Activated CD8-positive, alpha-beta memory T cell treated with anti-CD3 and anti-CD28 coated beads, Interleukin-2, amount 10 ng/mL, durations not matched to agents 7 days and 5 days (primary cell): ENCODE results near the gene EEF1E1. TPM values are rescaled to one million over a fixed set of nuclear protein-coding genes. Genes with fewer than 3 reads are reported as not detected.

Experiments
- ATAC-seq: fragments of 150-1000 bp; cut with Tn5 transposase; one replicate; pipeline ENCODE4 v1.10.0; 2021; ENCODE audit warnings: moderate library complexity
- CTCF ChIA-PET: fragments of 350-600 bp; sonication (Branson Sonifier 250); formaldehyde crosslinking; loops from one replicate; lab custom pipeline; 2021; ENCODE audit warnings: antibody characterized with exemption; lab: Charles Lee
- DNase-seq: peaks from one replicate; pipeline ENCODE4 v3.0.0-alpha.2; 2020
- H3K27ac Mint-ChIP-seq: one replicate; pipeline ENCODE4 v1.8.0; 2021; ENCODE audit warnings: mild to moderate bottlenecking, mixed read lengths
- H3K27me3 Mint-ChIP-seq: one replicate; pipeline ENCODE4 v1.8.0; 2021; ENCODE audit warnings: mixed read lengths
- H3K36me3 Mint-ChIP-seq: one replicate; pipeline ENCODE4 v1.8.0; 2021; ENCODE audit warnings: mild to moderate bottlenecking, mixed read lengths
- H3K4me1 Mint-ChIP-seq: one replicate; pipeline ENCODE4 v1.8.0; 2021; ENCODE audit warnings: mixed read lengths
- H3K4me3 Mint-ChIP-seq: one replicate; pipeline ENCODE4 v1.8.0; 2021; ENCODE audit warnings: mild to moderate bottlenecking, moderate library complexity, mixed read lengths
- H3K9me3 Mint-ChIP-seq: one replicate; pipeline ENCODE4 v1.8.0; 2022; ENCODE audit warnings: low read depth, mixed read lengths
- total RNA-seq, 2 experiments: library from RNA; stranded (reverse); gene quantifications; one replicate each; pipeline ENCODE4 v1.2.3, GENCODE V29; 2021

Gene EEF1E1
- total RNA-seq, 2 experiments from 2014 or later: 32.1 to 47.1 TPM

GRCh38 chr6:8110117-8110721 lies 7.9 kb upstream of the EEF1E1 start:
- Mint-ChIP-seq H3K9me3 (no peaks in the 10 kb centered on the region), H3K4me1 (peaks cover 2% of the 10 kb centered on the region), H3K36me3 (no peaks in the 10 kb centered on the region), H3K27me3 (peaks cover 26% of the 10 kb centered on the region), H3K27ac (no peak overlapping the region), H3K4me3 (no peak overlapping the region)
- DNase-seq (no peak), ATAC-seq (no peak)
- CTCF ChIA-PET: no interaction called here

GRCh38 chr6:8108759-8109539 lies 6.6 kb upstream of the EEF1E1 start:
- H3K9me3 Mint-ChIP-seq: no peaks in the 10 kb centered on the region
- no peak for DNase-seq
- no peaks in the 10 kb centered on the region for H3K36me3 Mint-ChIP-seq
- H3K4me3 Mint-ChIP-seq: no peak overlapping the region
- H3K27ac Mint-ChIP-seq: no peak overlapping the region
- H3K4me1 Mint-ChIP-seq: peaks cover 2% of the 10 kb centered on the region
- CTCF ChIA-PET: no interaction called here
- peaks cover 29% of the 10 kb centered on the region for H3K27me3 Mint-ChIP-seq
- no peak for ATAC-seq

- H3K4me3 Mint-ChIP-seq: no peak overlapping the region
- H3K27me3 Mint-ChIP-seq: peaks cover 29% of the 10 kb centered on the region
These were observed 5.8 kb upstream of the EEF1E1 start for GRCh38 chr6:8108031-8108660.

GRCh38 chr6:8105791-8106190 lies 3.4 kb upstream of the EEF1E1 start:
- Mint-ChIP-seq H3K27ac (no peak overlapping the region), H3K27me3 (peaks cover 23% of the 10 kb centered on the region), H3K9me3 (no peaks in the 10 kb centered on the region), H3K36me3 (no peaks in the 10 kb centered on the region), H3K4me1 (peaks cover 17% of the 10 kb centered on the region), H3K4me3 (no peak overlapping the region)
- CTCF ChIA-PET: no interaction called here
- DNase-seq: no peak
- ATAC-seq: no peak

More at GRCh38 chr6:8108031-8108660, 5.8 kb upstream of the EEF1E1 start:
- ATAC-seq: no peak
- H3K36me3 Mint-ChIP-seq: no peaks in the 10 kb centered on the region
- H3K27ac Mint-ChIP-seq: no peak overlapping the region
- peaks cover 2% of the 10 kb centered on the region for H3K4me1 Mint-ChIP-seq
- no peaks in the 10 kb centered on the region for H3K9me3 Mint-ChIP-seq
- CTCF ChIA-PET: no interaction called here
- no peak for DNase-seq

- Mint-ChIP-seq H3K9me3 (no peaks in the 10 kb centered on the region), H3K27ac (no peak overlapping the region), H3K4me1 (peaks cover 29% of the 10 kb centered on the region), H3K27me3 (peaks cover 14% of the 10 kb centered on the region), H3K4me3 (no peak overlapping the region), H3K36me3 (peaks cover 12% of the 10 kb centered on the region)
- CTCF ChIA-PET: no interaction called here
- DNase-seq: no peak
- no peak for ATAC-seq
These were observed 1.4 kb upstream of the EEF1E1 start for GRCh38 chr6:8103726-8104125.

GRCh38 chr6:8100159-8100854 lies 2.0 kb downstream of the EEF1E1 start:
- ATAC-seq: no peak
- Mint-ChIP-seq H3K36me3 (peaks cover 26% of the 10 kb centered on the region), H3K4me1 (peaks cover 31% of the 10 kb centered on the region), H3K27me3 (peaks cover 3% of the 10 kb centered on the region), H3K9me3 (no peaks in the 10 kb centered on the region), H3K27ac (peak overlapping the region; percentile 44), H3K4me3 (peak overlapping the region; percentile 35)
- CTCF ChIA-PET: interaction anchor here (1.1 to 1.4 kb wide), 2 partner anchors 11 to 35 kb away, joined by 3 read pairs; no protein-coding TSS in a partner anchor
- no peak for DNase-seq

- no peaks in the 10 kb centered on the region for H3K27me3 Mint-ChIP-seq
- H3K9me3 Mint-ChIP-seq: peaks cover 10% of the 10 kb centered on the region
- DNase-seq (no peak), ATAC-seq (no peak)
- peaks cover 16% of the 10 kb centered on the region for H3K4me1 Mint-ChIP-seq
- H3K27ac Mint-ChIP-seq: no peak overlapping the region
- CTCF ChIA-PET: no interaction called here
- no peak overlapping the region for H3K4me3 Mint-ChIP-seq
- peaks cover 71% of the 10 kb centered on the region for H3K36me3 Mint-ChIP-seq
These were observed 11.7 kb downstream of the EEF1E1 start for GRCh38 chr6:8090650-8091049.

- DNase-seq (no peak), ATAC-seq (no peak)
- Mint-ChIP-seq H3K36me3 (peaks cover 59% of the 10 kb centered on the region), H3K4me3 (no peak overlapping the region), H3K27me3 (no peaks in the 10 kb centered on the region), H3K4me1 (peaks cover 16% of the 10 kb centered on the region), H3K9me3 (peaks cover 10% of the 10 kb centered on the region), H3K27ac (no peak overlapping the region)
- CTCF ChIA-PET: interaction anchor here (0.7 kb wide), 1 partner anchor 11 kb away, joined by 3 read pairs; no protein-coding TSS in a partner anchor
These were observed 13.5 kb downstream of the EEF1E1 start for GRCh38 chr6:8088886-8089285.

- ATAC-seq (no peak), DNase-seq (no peak)
- Mint-ChIP-seq H3K27ac (no peak overlapping the region), H3K27me3 (no peaks in the 10 kb centered on the region), H3K9me3 (peaks cover 10% of the 10 kb centered on the region), H3K4me1 (peaks cover 22% of the 10 kb centered on the region), H3K4me3 (no peak overlapping the region), H3K36me3 (peaks cover 61% of the 10 kb centered on the region)
- CTCF ChIA-PET: interaction anchor here (1.1 kb wide), 1 partner anchor 48 kb away, joined by 3 read pairs; no protein-coding TSS in a partner anchor
These were observed 14.2 kb downstream of the EEF1E1 start for GRCh38 chr6:8087870-8088754.

GRCh38 chr6:8086755-8087306 lies 15.5 kb downstream of the EEF1E1 start:
- Mint-ChIP-seq H3K27me3 (no peaks in the 10 kb centered on the region), H3K4me3 (no peak overlapping the region), H3K9me3 (peaks cover 10% of the 10 kb centered on the region), H3K4me1 (peaks cover 27% of the 10 kb centered on the region), H3K27ac (peak overlapping the region; percentile 45), H3K36me3 (peaks cover 57% of the 10 kb centered on the region)
- DNase-seq (no peak), ATAC-seq (peak; percentile 23)
- CTCF ChIA-PET: interaction anchor here (1.1 to 1.2 kb wide), 2 partner anchors 28 to 47 kb away, joined by 3 read pairs; no protein-coding TSS in a partner anchor

GRCh38 chr6:8085053-8085511 lies 17.3 kb downstream of the EEF1E1 start:
- CTCF ChIA-PET: interaction anchor here (1.5 kb wide), 1 partner anchor 9 kb away, joined by 4 read pairs; no protein-coding TSS in a partner anchor
- Mint-ChIP-seq H3K9me3 (peaks cover 5% of the 10 kb centered on the region), H3K27me3 (no peaks in the 10 kb centered on the region), H3K4me3 (no peak overlapping the region), H3K27ac (no peak overlapping the region), H3K36me3 (peaks cover 53% of the 10 kb centered on the region), H3K4me1 (peaks cover 31% of the 10 kb centered on the region)
- no peak for DNase-seq
- no peak for ATAC-seq

GRCh38 chr6:8084586-8084985 lies 17.8 kb downstream of the EEF1E1 start:
- peaks cover 55% of the 10 kb centered on the region for H3K36me3 Mint-ChIP-seq
- no peak for ATAC-seq
- CTCF ChIA-PET: interaction anchor here (1.5 kb wide), 1 partner anchor 10 kb away, joined by 4 read pairs; no protein-coding TSS in a partner anchor

More at GRCh38 chr6:8084586-8084985, 17.8 kb downstream of the EEF1E1 start:
- Mint-ChIP-seq H3K4me1 (peaks cover 33% of the 10 kb centered on the region), H3K9me3 (peaks cover 5% of the 10 kb centered on the region), H3K27ac (no peak overlapping the region), H3K4me3 (no peak overlapping the region), H3K27me3 (no peaks in the 10 kb centered on the region)
- no peak for DNase-seq
